Activated CD4-positive, alpha-beta T cell treated with anti-CD3 and anti-CD28 coated beads, Interleukin-2, amount 50 U/mL, for 1 hour (primary cell): ENCODE measurements around the gene MUC5B.

Experiments used
- DNase-seq: peaks from one replicate; pipeline ENCODE4 v3.0.0-alpha.2; 2020

The MUC5B gene

DNA sequence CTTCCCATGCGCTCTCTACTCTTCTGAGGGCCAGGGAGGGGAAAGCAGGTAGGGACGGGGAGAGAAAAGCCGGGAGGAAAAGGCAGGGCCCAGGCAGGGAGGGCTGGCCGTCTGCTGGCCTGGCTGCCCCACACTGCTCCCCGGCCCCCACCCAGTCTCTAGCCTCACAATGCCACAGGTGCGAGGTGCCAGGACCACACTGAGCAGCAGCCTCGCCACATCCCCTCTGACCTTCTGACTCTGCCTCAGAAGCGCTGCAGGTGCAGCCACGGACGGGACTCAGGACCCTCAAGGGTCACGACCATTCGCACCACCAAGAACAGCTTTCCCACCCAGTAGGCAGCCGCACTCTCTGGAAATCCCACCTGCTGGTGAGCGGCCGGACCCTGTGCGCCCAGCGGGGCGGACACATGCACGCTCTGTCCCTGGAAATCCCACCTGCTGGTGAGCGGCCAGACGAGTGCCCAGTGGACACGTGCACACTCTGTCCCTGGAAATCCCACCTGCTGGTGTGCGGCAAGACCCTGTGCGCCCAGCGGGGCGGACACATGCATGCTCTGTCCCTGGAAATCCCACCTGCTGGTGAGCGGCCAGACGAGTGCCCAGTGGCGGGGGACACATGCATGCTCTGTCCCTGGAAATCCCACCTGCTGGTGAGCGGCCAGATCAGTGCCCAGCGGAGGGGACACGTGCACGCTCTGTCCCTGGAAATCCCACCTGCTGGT is 66.5 kb downstream of the MUC5B start:
- DNase-seq: no peak

DNA sequence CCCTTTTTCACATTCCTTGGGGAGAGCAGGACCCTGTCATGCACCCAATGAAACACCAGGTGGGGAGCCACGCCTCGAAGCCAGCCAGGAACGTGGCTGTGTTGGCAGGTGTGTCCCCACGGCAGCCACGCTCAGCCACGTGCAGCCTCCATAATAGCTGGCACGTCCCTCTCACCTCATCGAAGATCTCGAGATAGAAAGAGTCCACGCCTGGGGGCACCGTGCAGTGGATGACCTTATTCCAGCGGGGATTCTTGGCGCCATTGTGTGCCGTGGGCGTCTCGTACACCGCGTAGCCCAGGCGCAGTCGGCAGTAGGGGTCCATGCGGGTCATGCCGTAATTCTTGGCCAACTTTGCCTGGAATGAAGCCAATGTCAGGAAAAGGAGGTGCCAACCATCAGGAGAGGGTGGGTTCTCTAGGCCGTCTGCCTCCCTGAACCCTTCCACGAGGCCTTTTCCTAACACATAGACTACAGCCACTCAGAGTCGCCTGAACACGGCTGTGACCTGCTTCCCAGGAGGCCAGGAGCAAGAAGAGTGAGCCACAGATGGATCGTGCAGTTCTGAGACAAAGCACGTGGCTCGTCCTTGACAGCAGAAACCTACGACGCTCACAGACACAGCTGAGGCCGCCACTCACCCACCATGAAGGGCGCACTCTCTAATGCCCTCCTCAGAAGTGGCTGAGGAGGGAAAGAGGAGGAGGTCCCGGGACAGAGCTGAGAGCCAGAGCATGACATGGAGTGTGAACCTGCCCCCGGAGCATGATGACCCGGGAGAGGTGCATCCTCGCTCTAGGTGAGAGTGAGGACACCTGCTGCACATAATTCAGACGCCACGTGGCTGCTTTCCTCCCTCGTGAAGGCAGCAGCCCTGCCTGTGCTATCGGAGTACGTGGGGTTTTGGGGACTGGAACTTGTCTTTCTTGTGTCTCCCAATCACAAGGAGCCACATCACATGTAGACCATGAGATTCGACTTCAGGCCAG is 67.5 kb downstream of the MUC5B start:
- DNase-seq: no peak

DNA sequence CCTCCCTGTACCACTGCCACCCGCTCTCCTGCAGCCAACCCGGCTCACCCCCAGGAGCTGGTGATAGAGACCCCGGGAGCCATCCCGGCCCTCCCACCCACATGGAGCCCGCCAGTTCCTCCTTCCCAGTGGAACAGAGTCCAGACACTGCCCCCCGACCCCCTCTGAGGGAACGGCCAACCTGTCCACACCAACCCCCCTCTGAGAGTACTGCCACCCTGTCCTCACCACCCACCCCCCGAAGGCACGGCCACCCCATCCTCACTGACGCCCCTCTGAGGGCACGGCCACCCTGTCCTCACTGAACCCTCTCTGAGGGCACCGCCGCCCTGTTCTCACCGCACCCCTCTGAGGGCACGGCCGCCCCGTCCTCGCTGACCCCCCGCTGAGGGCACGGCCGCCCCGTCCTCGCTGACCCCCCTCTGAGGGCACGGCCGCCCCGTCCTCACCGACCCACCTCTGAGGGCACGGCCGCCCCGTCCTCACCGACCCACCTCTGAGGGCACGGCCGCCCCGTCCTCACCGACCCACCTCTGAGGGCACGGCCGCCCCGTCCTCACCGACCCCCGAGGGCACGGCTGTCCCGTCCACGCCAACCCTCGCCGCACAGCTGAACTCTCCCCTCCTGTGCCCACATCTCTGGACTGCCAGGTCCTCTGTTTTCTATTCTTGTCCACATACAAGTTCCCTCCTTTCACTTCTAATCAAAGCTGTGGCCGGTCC is 68.6 kb downstream of the MUC5B start:
- no peak for DNase-seq

DNA sequence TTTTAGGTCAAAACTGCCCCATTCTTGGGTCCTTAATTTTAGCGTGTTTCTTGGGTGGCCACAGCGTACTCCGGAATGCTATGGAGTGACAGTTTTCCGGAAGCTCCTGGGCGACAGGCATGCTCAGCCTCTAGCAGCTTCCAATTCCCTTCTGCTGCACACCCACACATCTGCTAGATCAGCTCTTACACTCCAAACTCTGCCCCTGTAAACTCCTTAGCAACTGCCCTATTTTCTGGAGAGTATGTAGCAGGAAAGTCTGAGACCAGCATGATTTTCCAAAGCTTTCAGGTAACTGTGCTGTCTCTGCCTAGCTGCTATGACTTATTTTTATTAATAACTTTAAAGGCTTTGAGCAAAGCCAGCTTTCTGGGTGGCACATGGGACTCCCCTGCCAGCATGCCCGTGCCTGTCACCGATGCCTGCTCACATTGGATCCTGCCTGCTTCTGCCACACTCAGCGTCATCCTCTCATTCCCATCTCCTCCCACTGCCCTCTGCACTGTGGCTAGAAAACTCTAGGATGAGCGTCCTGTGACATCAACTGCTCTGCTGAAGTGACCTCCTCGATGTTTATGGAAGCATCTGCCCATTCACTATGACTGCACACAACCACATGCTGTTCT is 69.3 kb downstream of the MUC5B start:
- DNase-seq: no peak

DNA sequence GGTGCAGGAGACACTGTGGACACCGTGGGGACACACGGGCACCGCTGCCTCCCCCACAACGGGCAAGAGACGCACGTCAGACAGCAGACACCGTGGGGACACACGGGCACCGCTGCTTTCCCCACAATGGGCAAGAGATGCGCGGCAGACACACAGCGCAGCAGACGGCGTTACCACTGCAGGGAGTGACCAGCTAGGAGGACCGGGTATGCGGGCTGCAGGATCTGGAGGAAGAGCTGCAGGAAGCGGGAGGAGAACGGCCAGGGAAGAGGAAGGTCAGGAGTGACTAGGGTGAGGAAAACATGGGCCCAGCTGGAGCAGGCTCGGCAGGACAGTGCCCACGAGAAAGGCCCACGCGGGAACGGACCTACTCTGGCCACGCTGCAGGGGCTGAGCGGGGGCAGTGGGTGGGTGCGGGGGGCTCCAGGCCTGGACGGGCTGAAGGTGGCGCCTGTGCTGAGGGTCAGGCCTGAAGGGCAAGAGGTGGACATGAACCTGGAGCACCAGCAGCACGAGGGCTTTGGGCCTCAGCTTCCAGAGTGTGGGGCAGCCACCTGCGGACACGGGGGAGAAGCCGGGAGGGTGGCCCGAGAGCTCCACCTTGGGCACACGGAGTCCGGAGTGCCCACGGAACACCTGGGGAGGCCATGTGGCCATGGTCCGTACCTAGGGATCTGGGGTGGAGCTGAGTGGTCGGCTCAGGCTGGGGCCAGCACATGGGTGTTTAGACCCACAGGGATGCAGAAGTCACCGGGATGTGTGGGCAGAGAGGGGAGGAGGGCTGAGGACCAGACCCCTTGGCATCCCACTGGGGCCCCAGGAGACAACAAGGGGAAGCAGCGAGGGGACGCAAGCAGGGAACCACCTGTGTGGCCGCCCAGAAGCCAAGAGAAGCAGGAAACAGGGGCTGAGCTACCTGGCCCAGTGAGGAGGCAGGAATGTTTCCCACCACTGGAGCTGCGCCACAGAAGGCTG is 70.1 kb downstream of the MUC5B start:
- no peak for DNase-seq

DNA sequence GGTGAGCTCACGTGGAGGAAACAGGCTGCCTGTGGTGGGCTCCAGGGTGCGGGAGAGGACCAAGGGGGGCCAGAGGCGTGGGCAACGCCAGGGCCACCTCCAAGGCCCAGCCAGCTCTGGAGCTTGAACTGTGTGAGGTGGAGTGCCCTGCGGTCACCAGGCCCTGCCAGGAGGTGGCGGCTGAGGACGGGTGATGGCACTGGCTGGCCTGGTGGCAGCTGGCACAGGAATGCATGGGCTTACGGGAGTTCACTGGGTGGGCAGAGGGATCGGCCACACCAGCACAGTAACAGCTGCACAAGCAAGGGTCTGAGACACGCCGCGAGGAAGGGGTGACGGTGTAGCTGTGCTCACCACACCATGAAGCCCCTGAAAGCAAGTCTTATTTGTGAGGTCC is 70.8 kb downstream of the MUC5B start:
- DNase-seq: no peak

DNA sequence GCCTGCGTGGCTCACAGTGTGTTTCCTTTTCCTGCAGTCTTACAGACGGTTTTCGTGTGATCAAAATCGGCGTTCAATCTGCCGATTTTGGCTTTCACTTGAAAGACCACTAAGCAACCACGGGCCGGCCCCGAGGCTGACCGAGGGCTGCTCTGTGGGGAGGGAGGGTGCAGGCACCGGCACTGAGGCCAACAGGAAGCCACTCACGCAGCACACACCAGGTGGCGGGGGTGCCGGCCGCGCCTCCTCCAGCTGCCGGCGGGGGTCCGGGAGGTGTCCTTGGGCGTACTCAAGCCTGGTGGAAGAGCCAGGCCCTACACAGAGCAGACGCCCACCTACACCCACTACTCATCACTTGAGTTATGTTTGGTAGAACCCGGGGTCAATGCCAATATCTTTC is 72.2 kb downstream of the MUC5B start:
- no peak for DNase-seq

DNA sequence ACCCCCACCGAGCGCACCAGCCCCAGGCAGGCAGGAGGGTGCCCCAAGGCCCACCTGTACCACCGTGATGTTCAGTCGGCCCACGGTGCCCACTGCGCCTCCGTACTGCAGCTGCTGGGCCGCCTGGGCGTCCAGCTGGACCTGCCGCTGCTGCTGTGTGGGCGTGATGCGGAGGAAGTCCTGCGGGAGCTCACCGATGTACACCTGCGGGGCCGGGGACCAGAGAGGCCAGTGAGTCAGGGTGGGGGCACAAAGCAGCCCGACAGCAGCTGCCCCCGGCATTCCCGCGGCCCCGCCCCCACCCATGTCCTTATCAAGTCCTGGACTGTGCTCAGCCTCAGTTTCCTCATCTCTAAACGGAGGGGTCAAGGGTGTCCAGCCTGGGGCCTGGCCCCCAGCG is 72.7 kb downstream of the MUC5B start:
- DNase-seq: no peak

DNA sequence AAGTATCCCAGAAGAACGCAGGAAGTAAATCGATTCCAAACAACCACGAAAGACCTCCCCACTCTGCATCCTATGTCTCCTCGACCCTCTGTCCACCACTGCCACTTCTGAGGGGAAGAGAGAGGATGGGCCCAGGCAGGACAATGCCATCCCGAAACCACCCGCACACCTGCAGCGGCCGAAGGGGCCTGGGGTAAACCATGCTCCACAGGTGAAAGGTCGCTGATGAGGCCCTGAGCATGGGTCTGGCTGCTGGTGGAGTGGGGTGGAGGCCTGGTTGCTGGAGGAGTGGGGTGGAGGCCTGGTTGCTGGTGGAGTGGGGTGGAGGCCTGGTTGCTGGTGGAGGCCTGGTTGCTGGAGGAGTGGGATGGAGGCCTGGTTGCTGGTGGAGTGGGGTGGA is 73.4 kb downstream of the MUC5B start:
- no peak for DNase-seq

DNA sequence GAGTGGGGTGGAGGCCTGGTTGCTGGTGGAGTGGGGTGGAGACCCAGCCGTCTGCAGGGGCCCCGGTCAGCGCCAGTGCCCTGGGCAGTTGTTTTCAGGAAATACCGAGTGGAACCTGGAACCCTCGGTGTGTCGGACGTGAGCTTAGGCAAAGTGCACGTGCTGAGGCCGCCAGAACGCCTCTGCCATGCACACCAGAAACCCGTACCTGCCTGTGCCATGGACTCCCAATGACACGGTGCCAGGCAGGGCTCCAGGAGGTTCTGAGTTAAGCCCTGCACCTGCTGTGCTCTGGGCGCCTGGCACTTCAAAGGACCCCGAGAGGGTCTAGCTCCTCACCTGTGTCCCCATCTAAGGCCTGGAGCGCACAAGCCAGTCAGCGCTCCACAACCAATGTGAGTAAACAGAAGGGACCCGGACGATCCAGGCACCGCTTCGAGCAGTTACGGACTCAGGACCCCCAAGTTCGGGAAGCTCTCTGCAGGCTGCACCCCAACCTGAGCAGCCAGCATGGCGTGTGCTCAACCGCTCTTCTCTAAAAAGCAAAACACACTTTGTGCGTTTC is 74.2 kb downstream of the MUC5B start:
- DNase-seq: no peak

DNA sequence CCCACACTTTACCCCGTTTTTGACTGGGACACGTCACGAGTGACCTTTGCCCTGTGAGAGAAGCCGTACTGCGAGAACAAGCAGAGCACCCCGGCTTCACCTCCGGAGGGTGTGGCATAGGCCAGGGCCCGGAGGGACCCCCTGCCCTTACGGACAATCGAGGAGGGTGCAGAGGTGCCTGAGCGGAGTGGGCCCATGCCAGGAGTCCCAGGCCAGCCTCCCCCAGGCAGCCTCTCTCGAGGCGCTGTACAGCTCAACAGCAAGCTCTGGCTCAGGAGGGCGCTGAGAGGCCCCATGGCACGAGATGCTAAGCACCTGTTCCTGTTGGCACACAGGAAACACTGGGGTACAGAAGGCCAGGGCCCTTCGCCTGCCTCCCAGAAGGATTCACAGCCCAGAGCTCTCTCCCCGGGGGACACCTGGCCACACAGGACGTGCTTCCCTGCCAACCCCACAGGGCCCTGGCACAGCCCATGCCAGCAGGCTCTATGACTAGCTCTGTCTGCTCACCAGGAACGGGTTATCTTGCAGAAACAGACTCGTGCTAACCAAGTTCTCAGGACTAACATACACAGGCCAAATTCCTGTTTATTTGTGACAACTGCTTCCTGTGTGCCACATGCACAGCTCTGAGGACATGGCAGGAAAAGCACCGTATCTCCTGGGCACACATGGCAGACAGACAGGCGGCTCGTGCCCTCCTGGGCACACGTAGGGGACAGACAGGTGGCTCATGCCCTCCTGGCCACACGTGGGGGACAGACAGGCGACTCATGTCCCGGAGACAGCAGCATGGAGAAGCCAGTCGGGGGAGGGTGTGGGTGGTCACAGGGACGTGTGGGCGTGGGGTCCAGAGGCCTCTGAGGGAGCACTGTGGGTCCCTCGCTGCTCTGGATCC is 75.0 kb downstream of the MUC5B start:
- no peak for DNase-seq

DNA sequence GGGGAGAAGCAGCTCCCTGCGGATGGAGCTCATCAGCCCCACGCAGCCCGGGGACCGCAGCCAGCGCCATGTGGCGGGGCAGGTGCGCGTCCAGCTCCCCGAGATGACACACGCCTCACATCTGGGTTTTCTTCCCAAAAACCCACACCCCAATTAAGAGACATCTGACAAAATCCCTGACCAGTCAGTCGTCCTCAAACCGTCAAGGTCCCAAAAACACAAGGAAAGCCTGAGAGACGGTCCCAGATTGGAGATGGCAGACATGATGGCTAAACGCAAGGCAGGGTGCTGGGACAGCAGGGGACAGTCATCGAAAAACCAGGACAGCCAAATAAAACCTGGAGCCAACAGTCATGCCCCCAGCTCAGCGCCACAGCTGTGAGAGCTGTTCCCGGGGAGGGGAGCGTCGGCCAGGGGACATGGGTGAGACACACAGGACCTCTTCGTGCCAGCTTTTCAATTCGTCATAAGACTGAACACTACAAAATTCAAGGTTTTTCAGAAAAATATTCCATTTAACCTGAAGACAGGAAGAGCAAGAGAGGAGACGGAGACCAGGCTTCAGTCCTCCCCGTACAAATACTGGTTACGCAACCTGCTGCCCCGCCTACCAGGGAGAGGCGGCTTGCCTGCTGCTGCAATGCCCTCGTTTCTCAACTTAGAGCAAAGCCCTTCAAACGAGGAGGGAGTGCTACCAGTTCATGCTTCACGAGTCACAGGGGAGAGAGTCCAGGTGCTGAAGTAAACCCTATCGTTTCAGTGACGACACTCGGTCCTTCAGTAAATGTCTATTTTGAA is 76.0 kb downstream of the MUC5B start:
- no peak for DNase-seq

DNA sequence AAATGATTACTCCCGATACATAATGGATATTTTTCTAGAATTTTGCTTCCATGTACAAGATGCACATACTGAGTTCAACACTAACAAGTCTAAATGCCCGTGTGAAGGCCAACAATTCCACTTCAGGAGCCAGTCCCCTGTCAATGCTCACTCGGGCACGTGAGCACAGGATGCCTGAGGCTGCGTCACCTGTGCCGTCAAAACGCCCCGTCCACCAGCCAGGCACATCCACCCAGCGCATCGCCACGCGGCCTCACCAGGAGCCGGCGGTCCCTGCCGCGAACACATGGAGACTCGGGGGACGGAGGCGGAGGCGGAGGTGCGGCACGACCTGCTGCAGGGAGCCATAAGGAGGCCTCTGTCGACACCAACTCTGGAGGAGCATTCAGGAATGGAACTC is 76.8 kb downstream of the MUC5B start:
- no peak for DNase-seq

DNA sequence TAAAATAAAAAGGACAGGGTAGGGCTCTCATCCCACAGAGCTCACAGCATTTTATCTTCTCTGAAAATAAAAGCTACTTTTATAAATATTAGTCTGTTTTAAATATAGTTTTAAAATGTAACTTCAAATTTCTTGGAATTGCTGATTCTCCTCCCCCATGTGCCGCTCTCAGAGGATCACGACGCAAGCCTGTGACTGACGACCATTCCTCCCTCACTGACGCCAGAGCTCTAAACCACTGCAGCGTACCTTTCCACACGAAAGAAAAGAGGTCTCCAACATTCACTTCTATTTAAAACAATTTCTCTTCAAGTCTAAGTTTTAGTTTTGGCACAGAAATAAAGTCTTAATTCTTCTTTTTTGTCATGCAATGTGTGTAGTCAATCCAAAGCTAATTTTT is 77.3 kb downstream of the MUC5B start:
- DNase-seq: no peak

DNA sequence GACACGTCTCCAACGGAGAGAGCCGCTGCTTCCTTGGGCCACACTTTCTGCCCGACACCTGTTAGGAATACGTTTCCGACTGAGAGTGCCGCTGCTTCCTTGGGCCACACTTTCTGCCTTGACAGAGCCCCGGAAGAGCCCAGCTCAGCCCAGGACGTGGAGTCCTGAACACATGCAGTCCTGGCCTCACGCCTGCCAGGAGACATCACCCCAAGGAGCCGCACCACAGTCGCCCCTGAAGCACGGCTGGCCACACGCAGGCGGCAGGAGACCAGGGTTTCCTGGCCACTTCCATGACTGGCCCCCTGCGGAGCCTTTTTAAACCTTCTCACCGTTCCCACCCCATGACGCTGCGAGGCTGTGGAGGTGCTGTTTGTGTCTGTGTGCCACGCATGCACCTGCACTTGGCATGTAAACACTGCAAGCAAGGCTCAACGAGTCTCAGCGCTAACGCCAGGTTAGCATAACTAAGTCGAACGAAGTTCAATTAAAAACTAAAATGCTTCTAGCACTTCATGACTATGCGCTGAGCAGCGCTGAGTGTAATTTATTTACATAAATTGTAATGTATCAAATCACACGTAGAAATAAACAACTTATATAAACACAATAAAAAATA is 77.8 kb downstream of the MUC5B start:
- no peak for DNase-seq

DNA sequence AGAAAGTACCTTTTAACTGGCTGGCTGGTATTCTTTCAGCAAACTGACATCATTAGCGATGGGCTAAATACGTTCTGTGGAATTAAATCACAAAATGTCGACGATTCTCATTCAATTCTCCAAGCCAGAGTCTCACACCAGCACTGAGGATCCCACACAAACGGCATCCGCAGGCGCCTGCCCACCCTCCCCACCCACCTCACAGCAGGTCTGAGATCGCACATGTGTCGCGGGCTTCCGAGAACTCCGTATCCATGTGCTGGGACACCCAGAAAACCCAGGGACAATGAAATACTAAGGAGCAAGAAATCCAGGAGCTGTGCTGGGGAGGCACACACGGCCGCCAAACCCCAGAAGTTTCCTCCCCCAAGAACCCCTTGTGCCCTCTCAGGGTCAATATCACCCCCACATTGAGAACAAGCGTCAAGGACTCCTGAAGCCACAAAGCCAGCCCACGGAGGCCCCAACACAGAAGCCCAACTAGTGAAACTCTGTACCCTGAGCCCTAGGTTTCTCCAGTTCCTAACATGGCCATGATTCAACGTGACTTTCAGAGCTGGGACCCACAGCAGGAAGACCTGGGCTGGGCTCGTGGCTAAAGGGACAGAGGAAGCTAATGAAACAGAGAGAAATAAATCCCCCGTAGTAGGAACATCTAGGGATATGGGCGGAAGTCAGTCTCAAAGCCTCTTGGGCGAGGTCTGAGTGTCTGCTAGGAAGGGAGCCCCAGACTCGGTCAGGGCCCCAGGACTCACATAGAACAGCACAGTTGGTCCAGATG is 78.5 kb downstream of the MUC5B start:
- no peak for DNase-seq

DNA sequence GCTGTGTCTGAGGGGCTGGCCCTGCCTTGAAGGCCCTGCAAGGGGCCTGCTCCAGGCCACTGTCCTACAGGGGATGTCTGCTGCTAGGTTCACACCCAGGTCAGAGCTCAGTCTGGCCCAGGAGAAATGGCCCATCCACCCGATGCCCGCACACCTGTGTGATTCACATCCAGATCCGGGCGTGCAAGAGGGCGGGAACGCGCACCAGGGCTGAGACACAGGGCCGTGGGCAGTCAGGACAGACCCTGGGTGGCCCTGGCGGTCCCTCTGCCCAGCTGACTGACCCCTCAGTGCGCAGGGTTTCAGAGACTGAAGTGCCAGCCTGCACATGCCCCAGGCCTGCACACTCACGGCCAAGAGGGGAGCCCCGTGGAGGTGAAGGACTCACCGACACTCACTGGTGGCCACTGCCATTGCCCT is 79.2 kb downstream of the MUC5B start:
- no peak for DNase-seq

DNA sequence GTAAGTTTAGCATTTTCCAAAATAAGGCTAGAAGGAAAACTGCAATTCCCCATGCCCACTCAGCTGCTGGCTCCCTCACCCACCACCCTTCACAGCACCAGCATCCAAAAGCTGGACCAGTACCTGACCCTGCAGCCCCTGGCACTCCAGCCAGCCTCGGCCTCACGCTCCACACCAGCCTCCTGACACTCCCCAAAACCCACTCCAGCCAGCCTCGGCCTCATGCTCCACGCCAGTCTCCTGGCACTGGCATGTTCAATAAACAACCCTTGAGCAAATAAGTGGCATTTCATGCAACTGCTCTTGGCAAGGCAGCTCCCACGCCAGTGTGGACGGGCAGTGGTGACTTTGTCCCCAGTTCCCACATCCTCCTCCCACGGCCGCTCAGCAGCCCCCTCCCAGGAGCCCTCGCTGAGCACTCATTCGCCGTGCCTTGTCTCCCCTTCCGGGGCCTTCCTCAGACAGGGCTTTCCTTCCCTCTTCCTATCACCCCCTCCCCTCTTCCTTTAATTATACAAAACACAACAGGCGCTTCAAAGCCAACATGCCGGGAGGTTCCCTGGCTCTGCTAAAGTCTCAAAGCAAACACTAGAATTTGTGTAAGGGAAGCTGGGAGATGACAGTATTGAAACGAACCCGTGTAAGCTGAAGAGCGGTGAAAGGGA is 79.7 kb downstream of the MUC5B start:
- DNase-seq: no peak
